AG04449 (cell line): ENCODE results near the gene ANGEL2.
A peak's percentile ranks its signal among the peaks of the same experiment; 100 is the strongest.

ENCODE experiments used
- CTCF ChIA-PET: fragments of 350-600 bp; formaldehyde crosslinking; extraction: SDS; loops from one replicate; lab custom pipeline; 2021; ENCODE audit warnings: antibody characterized with exemption; lab: Yijun Ruan, JAX
- POLR2A ChIA-PET: fragments of 400-600, 350-600 bp; formaldehyde crosslinking; extraction: SDS; loops from one replicate; lab custom pipeline; 2020; ENCODE audit warnings: antibody characterized with exemption, inconsistent platforms; lab: Yijun Ruan, JAX
- DNase-seq: peaks from one replicate; pipeline ENCODE4 v3.0.0-alpha.2; 2010; ENCODE audit warnings: low read depth, low spot score
- H3K4me3 ChIP-seq: 2 replicates; pipeline ENCODE4 v1.5.1; 2011; ENCODE audit warnings: low read depth, mild to moderate bottlenecking, control low read depth, low read length
- TF ChIP-seq, protein P1 (sequence below): IDR thresholded peaks from one replicate; pipeline ENCODE4 v1.5.1; 2011; ENCODE audit warnings: mild to moderate bottlenecking, moderate library complexity, low read length, control low read depth, inconsistent platforms; ENCODE audit not compliant: insufficient read depth; ENCODE audit errors: missing control alignments

The ANGEL2 gene

DNA sequence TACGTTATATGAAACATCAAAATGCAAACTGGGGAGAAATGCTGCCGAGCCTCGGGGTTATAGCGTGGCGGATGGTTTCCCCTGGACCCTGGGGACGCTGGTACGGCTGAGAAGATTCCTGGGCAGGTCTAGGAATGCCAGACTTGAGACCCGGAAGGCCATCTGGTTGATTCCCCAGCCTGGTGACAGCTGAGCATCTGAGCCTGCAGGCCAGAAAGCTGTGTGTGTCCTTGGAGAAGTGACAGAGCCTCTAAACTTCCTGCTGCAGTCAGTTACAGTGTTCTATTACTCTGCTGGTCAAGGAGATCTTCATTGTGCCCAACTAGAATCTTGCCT is 63.1 kb downstream of the ANGEL2 start:
- POLR2A ChIA-PET, result no interaction called here
- CTCF ChIA-PET, result interaction anchor here (2.4 to 3.4 kb wide), 2 partner anchors 14 to 16 kb away, joined by 16 to 32 read pairs; no protein-coding TSS in a partner anchor
- no peak for DNase-seq
- TF ChIP-seq, protein P1, sequence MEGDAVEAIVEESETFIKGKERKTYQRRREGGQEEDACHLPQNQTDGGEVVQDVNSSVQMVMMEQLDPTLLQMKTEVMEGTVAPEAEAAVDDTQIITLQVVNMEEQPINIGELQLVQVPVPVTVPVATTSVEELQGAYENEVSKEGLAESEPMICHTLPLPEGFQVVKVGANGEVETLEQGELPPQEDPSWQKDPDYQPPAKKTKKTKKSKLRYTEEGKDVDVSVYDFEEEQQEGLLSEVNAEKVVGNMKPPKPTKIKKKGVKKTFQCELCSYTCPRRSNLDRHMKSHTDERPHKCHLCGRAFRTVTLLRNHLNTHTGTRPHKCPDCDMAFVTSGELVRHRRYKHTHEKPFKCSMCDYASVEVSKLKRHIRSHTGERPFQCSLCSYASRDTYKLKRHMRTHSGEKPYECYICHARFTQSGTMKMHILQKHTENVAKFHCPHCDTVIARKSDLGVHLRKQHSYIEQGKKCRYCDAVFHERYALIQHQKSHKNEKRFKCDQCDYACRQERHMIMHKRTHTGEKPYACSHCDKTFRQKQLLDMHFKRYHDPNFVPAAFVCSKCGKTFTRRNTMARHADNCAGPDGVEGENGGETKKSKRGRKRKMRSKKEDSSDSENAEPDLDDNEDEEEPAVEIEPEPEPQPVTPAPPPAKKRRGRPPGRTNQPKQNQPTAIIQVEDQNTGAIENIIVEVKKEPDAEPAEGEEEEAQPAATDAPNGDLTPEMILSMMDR, result no peak
- H3K4me3 ChIP-seq, result no peak overlapping the region

DNA sequence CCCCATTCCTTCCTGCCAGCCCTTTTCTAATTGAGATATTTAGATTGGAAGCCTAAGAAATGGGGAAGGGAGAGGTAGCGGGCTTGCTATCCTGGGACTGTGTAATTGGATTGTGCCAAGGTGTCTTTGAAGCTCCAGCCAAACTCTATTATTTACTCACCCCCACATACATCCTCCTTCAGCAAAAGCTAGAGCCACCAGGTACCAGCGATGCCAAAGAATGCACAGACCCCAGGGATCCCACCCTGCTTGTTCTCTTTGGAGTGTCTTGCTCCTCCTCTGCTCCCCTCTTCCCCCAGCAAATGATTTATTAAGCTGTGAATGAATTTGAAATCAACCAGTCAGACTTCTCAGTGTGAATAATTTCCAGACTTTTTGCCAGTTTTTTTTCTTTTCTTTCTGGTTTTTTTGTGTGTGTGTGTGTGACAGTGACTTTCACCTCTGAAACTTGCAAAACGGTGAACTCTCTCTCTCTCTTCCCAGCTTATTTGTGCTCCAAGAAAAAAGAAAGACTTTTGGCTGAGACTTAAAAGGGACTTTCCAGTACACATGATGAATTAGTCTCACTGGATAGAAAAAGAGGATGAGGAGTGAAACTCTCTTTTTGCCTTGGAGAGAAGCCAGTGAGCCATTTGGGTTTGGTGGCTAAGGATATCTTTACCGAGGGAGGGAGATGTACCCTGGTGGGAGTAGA is 63.6 kb downstream of the ANGEL2 start:
- ChIA-PET CTCF (interaction anchor here (2.4 kb wide), 1 partner anchor 16 kb away, joined by 16 read pairs; no protein-coding TSS in a partner anchor), POLR2A (interaction anchor here (0.7 kb wide), 1 partner anchor 324 kb away, joined by 3 read pairs; no protein-coding TSS in a partner anchor)
- no peak for DNase-seq
- no peak overlapping the region for H3K4me3 ChIP-seq
- TF ChIP-seq, protein P1, result no peak

DNA sequence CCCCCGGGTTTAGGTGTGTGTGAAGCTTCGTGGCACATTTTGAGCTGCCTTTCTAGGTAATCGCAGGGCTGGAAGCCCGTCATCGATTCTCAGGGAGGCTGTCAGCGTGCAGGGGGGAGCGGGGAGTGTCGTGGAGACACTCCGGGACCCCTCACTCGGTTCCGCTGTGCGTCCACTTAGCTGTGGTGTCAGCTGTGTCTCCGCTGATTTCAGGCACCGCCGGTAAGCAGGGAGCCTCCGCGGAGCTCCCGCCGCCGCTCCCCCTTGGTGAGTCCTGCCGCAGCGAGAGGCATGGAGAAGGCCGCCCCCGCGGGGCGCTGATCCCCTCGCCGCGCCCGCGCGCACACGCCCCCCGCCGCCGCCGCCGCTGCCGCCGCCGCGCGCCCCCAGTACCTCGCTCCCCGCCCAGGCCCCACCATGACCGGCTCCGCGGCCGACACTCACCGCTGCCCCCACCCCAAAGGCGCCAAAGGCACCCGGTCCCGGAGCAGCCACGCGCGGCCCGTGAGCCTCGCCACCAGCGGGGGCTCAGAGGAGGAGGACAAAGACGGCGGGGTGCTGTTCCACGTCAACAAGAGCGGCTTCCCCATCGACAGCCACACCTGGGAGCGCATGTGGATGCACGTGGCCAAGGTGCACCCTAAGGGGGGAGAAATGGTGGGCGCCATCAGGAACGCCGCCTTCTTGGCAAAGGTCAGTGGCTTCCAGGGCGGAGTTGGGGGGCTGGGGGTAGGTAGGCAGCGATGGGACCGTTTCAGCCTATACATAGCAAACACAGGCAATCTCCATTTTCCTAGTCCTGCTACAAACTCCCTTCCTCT is 64.3 kb downstream of the ANGEL2 start:
- H3K4me3 ChIP-seq, result peak overlapping the region; percentile 63
- POLR2A ChIA-PET, result interaction anchor here (0.7 kb wide), 1 partner anchor 323 kb away, joined by 3 read pairs; no protein-coding TSS in a partner anchor

GRCh38 chr1:212950243-212951125 is 65.2 kb downstream of the ANGEL2 start, which contains the start of gene VASH2:
VASH2 (plus strand) TSS chr1:212950541; CDS start chr1:212951543, 1,002 bp downstream.
- DNase-seq, result peak; percentile 7
- POLR2A ChIA-PET, result no interaction called here
- TF ChIP-seq, protein P1, result no peak
- H3K4me3 ChIP-seq, result peak within 1 kb of the TSS; percentile 63
- CTCF ChIA-PET, result interaction anchor here (0.6 to 2.4 kb wide), 5 partner anchors 10 to 93 kb away, joined by 3 to 16 read pairs (median 4); partner anchors contain the start of gene FLVCR1

More for the DNA sequence above, 64.3 kb downstream of the ANGEL2 start:
- TF ChIP-seq, protein P1, result no peak
- DNase-seq, result no peak
- CTCF ChIA-PET, result interaction anchor here (0.6 to 2.4 kb wide), 4 partner anchors 9 to 94 kb away, joined by 3 to 16 read pairs (median 4); partner anchors contain the start of gene FLVCR1

GRCh38 chr1:212949771-212950170 is 65.9 kb downstream of the ANGEL2 start:
- CTCF ChIA-PET, result interaction anchor here (1.1 to 2.1 kb wide), 2 partner anchors 18 to 45 kb away, joined by 3 to 5 read pairs; no protein-coding TSS in a partner anchor
- no peak for DNase-seq
- POLR2A ChIA-PET, result no interaction called here
- TF ChIP-seq, protein P1, result no peak
- H3K4me3 ChIP-seq, result peak overlapping the region; percentile 63
